ENCODE measurements around the gene AKNA. TPM values are rescaled to one million over a fixed set of nuclear protein-coding genes. Genes with fewer than 3 reads are reported as not detected.

Gene AKNA
- total RNA-seq, 1 donor from 2014 or later = 464 TPM

DNA sequence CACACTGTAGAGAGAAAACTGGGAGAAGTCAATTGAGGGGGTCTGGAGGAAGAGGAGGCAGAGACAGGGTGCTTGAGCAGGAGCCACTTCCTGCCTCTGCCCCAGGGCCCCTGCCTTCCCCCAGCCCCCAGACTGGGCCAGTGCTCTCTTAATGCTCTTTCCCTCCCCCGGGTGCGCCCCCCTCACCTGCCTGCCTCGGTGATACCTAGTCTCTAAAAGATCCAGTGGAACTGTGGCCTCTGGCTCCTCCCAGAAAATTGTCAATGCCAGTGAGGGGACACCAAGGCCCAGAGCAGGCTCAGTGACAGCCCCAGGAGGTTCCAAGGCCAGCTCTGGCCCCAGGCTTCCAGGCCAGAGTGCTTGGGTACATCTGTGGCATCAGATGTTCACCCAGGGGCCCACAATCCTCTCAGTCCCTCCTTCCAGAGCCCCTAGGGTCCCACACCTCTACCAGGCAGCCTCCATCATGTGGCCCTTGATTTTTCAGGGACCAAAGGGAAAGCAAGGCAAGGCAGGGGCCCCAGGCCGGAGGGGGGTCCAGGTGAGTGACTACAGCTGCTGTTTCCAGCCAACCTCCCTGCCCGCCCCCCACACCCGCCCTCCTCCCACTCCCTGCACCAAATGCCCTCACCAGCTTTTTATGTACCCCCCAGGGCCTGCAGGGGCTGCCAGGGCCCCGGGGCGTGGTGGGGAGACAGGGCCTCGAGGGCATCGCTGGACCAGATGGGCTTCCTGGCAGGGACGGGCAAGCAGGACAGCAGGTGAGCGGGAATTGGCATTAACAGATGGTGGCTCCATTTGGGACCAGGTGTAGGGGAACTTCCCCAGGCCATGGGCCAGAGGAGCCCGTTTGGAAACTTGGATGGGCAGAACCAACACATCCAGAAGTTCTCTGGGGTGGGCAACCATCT lies 98.0 kb downstream of the AKNA start:
- intact Hi-C loops (cut with micrococcal nuclease) = no loop called here

DNA sequence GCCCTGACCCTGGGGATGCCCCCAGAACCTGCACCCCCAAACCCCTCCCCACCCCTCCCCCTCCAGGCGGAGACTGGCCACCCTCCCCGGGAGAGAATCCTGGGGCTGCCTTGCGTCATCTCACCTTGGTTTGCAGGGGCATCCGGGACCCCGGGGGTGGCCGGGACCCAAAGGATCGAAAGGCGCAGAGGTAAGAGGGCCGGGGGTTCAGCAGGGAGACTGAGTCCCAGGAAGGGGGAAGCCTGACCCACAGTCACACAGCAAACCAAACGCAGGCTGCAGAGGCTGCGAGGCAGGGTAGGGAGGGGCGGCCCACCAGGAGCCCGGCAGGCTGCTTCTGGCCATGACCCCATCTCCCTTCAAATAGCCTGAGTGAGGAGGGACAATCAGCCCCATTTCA lies 98.7 kb downstream of the AKNA start:
- intact Hi-C loops (cut with micrococcal nuclease) = no loop called here

DNA sequence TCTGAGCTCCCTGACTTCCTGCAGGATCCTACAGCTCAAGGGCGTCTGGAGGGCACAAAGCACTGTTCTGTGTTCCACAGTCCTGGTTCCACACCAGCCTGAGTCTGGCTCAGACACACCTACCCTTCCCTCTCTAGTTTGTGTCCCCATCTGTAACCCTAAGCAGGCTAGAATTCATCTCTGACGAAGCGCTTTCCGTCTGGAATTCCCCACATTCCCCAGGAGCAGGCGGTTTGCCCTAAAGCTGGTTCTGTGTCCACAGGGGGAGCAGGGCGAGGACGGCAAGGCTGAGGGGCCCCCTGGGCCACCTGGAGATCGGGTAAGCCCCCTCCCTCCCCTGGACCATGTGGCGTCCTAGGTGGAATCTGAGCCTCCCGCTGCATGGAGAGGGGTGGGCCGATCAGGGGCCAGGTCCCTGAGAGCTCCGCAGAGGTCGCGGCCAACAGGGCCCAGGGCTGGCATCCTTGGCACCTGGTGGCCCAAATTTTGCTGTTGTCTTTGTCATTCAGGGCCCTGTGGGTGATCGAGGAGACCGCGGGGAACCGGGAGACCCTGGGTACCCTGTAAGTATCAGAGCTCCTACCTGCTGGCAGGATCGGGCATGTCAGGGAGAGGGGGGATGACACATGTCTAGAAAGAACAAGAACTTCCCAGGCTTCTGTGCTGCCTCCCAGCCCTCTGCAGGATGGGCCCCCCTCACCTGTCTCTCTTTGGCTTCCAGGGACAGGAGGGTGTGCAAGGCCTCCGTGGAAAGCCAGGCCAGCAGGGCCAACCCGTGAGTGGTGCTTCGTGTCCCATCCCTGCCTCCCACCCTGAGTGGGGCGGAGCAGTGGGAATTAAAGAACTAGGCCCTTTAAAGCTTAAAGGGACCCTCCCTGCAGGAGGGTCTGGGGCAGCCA lies 99.3 kb downstream of the AKNA start:
- intact Hi-C loops (cut with micrococcal nuclease) = no loop called here

DNA sequence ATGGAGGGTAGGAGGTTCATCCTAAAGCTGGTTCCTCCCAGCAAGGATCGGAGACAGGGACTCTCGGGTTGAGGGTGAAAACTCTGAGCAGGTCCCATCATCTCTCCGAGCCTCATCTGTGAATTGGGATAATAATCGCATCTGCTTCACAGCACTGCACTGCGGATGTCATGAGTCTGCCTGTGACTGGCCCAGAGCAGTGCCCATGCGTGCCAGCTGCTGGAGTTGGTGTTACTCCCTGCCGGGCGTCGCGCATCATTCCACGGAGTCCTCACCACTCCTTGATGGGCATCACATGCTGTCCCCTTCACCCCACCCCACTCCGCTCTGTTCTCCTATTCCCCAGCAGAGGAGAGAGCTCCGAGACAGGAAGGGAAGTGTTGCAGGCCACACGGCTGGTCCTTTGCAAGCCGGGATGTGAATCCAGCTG lies 100.0 kb downstream of the AKNA start:
- intact Hi-C loops (cut with micrococcal nuclease) = no loop called here

DNA sequence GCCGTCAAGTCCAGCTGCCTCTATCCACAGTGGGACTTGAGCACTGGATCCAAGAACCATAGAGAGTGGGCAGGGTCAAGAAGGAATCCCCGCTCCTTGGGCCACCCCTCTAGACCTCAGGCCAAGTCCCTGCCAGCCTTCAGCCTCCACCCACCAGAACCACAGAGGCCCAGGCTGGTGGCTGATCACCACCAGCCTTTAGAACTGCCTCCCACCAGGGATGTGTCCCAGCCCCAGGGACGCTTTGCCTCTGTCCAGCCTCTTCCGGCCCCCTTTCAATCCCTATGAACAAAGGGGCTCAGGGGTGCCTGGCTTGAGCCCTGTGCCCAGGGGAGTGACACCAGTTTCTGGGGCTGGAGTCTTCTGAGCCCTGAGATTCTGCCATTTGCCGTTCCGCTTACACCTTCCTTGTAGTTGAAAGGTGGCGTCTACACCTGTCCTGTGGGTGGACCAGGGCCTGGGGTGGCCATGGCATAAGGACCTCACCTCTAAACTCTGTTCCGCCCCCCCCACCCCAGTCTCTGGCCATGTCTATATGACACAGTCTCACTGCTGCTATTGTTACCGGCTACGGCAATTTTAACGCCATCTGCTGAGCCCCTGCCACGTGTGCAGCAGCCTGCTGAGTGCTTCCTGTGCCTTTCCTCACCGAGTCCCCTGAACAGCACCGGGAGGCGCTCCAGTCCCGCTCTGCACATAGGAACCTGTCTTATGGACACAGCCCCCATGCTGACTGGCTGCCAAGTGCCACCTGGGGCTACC lies 100.6 kb downstream of the AKNA start:
- intact Hi-C loops (cut with micrococcal nuclease) = no loop called here

DNA sequence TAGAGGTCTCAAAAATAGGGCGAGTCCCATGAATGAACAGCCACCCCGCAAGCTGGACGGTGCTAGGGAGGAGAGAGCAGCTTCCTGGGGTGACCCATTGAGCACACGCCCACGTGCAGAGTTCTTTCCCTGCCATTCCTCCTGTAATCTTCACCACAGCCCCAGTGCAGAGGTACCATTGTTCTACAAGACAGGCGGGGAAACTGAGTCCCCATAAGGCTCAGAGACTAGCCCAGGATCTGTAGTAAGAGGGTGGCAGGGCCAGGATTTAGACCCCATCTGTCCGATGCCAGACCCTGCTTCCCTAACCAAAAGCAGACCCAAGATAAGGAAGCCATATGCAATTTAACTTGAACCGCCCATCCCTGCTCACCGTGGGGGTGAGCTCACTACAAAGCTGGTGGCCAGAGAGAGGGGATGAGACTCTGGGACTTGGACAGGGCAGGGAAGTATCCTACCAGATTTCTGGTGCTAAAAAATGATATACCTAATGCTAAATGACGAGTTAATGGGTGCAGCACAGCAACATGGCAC lies 101.6 kb downstream of the AKNA start:
- intact Hi-C loops (cut with micrococcal nuclease) = no loop called here

DNA sequence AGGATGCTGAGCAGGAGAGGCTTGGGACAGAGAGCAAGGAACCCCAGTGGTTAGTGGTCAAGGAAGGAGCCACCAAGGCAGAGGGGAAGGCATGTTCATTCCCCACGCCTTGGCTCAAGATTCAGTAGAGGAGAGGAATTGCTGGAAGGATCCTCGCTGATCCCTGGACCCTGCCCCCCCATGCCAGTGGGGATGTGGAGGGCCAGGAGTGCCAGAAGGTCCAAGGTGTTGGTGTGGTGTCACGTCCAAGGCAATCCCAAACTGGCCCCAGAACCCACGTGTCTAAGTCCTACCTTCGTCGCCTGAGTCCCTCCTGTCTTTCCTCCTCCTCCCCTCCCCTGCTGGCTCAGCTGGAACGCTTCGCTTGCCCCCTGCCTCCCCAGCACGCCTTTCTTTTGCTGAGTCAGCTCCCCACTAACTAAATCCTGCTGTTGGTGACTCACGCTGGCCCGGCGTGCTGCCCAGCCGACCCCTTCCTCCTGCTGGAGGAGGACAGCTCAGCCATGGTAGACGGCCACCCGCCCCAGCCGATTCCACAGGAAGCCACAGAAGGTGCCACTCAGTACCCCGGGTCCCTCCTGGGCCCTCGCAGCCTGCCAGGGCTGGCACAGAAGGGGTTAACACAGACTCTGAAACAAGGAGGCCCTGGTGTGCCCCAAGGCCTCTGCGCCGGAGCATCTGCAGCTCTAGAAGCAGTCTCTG lies 102.5 kb downstream of the AKNA start:
- intact Hi-C loops (cut with micrococcal nuclease) = no loop called here

DNA sequence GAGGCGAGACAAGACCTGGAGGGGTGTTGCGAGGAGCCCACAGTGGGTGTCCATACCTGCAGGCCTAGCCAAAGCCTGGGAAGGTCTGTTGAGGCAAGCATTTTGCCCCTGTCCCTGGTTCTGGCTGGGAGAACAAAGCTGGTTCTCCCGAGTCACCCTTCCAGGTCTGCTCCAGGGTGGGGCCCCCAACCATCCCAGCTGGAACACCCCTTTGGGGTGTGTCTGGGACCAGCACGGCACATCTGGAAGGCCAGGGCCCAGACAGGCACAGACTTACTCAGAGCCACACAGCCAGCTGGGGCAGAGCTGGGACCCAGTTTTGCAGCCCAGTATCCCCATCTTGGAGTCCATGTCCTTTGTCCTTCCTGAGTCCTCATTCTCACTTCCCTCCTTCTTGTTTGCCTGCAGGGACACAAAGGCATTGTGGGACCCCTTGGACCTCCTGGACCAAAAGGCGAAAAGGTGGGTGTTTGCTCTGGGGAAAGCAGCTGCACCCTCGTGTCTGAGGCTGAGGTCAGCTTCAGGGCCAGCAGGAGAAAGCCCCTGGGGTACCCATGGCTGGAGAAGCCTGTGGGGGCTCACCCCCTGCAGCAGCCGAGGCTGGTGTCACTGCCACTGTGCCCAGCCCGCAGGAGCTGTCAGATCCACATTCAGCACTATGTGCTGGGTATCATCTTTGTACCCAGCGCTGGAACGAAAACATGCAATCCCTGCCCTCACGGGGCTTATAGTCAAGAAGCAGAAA lies 103.3 kb downstream of the AKNA start:
- intact Hi-C loops (cut with micrococcal nuclease) = no loop called here

Other genes with a start within 250 kb of the AKNA start
- gene COL27A1, start 232.4 kb downstream of the AKNA start, total RNA-seq = 1.2 TPM in 2 replicates
- gene ORM1, start 64.9 kb downstream of the AKNA start, total RNA-seq = not detected in 2 replicates
- not detected in 2 replicates for gene ORM2, start 58.1 kb downstream of the AKNA start, total RNA-seq
- 1.3 and 1.6 TPM in 2 replicates for gene WHRN, start 117.5 kb upstream of the AKNA start, total RNA-seq
- gene ATP6V1G1, start 199.8 kb upstream of the AKNA start, total RNA-seq = 92.5 and 94.4 TPM in 2 replicates
- gene TMEM268, start 223.3 kb upstream of the AKNA start, total RNA-seq = 19.0 and 21.4 TPM in 2 replicates

Data from T-helper 1 cell treated with Interleukin-12 subunit alpha and Interleukin-12 subunit beta and Interleukin-4 antibody, amounts not matched to agents 30 ng/mL and 1 ng/mL, for 36 hours (primary cell).